Hematopoietic multipotent progenitor cell treated with erythropoietin and hydrocortisone succinate and interleukin-3 and kit ligand, for 4 days (in vitro differentiated cells): ENCODE data around the gene ENTR1.

ENCODE experiments used
- DNase-seq: peaks from one replicate; pipeline ENCODE4 v3.0.0-alpha.2; 2015

The ENTR1 gene

GRCh38 chr9:136410500-136411287, at the start of gene ENTR1, which contains the start of gene PMPCA:
TSS of gene ENTR1 (minus strand) at chr9:136410614. CDS start at chr9:136410397, 217 bp downstream.
TSS of gene PMPCA (plus strand) at chr9:136410658. CDS start at chr9:136410669, 11 bp downstream.
- peak; percentile 96 for DNase-seq

GRCh38 chr9:136459425-136459824, 49.0 kb upstream of the ENTR1 start:
- no peak for DNase-seq

- no peak for DNase-seq
Observed at GRCh38 chr9:136457326-136457725, 46.9 kb upstream of the ENTR1 start.

GRCh38 chr9:136456258-136456657, 45.8 kb upstream of the ENTR1 start:
- no peak for DNase-seq

- DNase-seq = no peak
Observed at GRCh38 chr9:136455043-136456002, 44.9 kb upstream of the ENTR1 start.

GRCh38 chr9:136454026-136454796, 43.8 kb upstream of the ENTR1 start:
- no peak for DNase-seq

- DNase-seq = no peak
Observed at GRCh38 chr9:136453326-136453725, 42.9 kb upstream of the ENTR1 start.

GRCh38 chr9:136451221-136451877, 40.9 kb upstream of the ENTR1 start:
- DNase-seq = no peak

GRCh38 chr9:136448655-136449054, 38.2 kb upstream of the ENTR1 start:
- no peak for DNase-seq

- DNase-seq = no peak
Observed at GRCh38 chr9:136447173-136447778, 36.9 kb upstream of the ENTR1 start.

GRCh38 chr9:136445799-136446198, 35.4 kb upstream of the ENTR1 start:
- DNase-seq = no peak

GRCh38 chr9:136444102-136444501, 33.7 kb upstream of the ENTR1 start:
- DNase-seq = no peak

GRCh38 chr9:136443687-136444086, 33.3 kb upstream of the ENTR1 start:
- no peak for DNase-seq

GRCh38 chr9:136443087-136443486, 32.7 kb upstream of the ENTR1 start:
- DNase-seq = no peak

- DNase-seq = no peak
Observed at GRCh38 chr9:136442265-136442664, 31.9 kb upstream of the ENTR1 start.

GRCh38 chr9:136441681-136442245, 31.3 kb upstream of the ENTR1 start:
- DNase-seq = no peak

- DNase-seq = no peak
Observed at GRCh38 chr9:136441191-136441680, 30.8 kb upstream of the ENTR1 start.

GRCh38 chr9:136439481-136440408, 29.3 kb upstream of the ENTR1 start, which contains the start of gene INPP5E:
TSS of gene INPP5E (minus strand) at chr9:136439845. CDS start at chr9:136439419, 426 bp downstream.
- DNase-seq = peak; percentile 81

- peak; percentile 60 for DNase-seq
Observed at GRCh38 chr9:136438548-136439480, 28.4 kb upstream of the ENTR1 start.
